ENCODE data around the gene PSMA6.

GRCh38 chr14:35255711-35256110 is 36.5 kb upstream of the PSMA6 start:
- TF ChIP-seq CTCF (IDR thresholded peaks at IDR 0.05) (no peak), POLR2AphosphoS5 (IDR thresholded peaks at IDR 0.05) (no peak), EP300 (IDR thresholded peaks at IDR 0.05) (no peak), POLR2A (IDR thresholded peaks at IDR 0.05; ENCODE audit: low read depth) (no peak)

All from esophagus muscularis mucosa (tissue), 4 donors.